ENCODE results near the gene MMP20.

DNA sequence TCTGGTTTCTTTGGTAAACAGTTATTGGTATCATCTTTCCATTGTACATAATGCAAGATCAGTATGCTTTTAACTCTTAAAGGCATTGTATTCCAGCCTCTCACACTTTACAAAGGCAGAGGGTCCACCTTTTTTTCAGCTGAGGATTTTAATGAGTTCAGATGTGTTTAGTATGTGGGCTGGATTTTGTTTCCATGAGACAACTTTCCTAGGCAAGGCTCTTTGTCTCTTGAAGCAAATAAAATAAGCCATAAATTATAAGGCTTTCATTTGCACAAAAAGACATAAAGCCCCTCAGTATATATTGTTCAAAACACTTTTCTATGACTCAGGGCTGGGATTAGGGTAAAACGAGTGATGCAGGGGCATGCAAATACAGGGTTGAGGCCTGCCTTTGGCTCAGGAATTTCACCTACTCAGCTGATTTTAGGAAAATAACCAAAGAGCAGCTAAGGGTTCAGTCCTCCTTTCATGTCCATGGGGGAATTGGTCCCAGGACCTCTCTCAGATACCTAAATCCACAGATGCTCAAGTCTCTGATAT, 7.6 kb downstream of the MMP20 start:
- TF ChIP-seq, protein P1, sequence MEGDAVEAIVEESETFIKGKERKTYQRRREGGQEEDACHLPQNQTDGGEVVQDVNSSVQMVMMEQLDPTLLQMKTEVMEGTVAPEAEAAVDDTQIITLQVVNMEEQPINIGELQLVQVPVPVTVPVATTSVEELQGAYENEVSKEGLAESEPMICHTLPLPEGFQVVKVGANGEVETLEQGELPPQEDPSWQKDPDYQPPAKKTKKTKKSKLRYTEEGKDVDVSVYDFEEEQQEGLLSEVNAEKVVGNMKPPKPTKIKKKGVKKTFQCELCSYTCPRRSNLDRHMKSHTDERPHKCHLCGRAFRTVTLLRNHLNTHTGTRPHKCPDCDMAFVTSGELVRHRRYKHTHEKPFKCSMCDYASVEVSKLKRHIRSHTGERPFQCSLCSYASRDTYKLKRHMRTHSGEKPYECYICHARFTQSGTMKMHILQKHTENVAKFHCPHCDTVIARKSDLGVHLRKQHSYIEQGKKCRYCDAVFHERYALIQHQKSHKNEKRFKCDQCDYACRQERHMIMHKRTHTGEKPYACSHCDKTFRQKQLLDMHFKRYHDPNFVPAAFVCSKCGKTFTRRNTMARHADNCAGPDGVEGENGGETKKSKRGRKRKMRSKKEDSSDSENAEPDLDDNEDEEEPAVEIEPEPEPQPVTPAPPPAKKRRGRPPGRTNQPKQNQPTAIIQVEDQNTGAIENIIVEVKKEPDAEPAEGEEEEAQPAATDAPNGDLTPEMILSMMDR (IDR thresholded peaks at IDR 0.05) = no peak
- TF ChIP-seq POLR2A (IDR thresholded peaks at IDR 0.05) = no peak
